Hematopoietic multipotent progenitor cell treated with erythropoietin and hydrocortisone succinate and interleukin-3 and kit ligand, for 17 days (in vitro differentiated cells): ENCODE data around the gene CASQ2.

ENCODE experiments used
- DNase-seq: peaks from one replicate; pipeline ENCODE4 v3.0.0-alpha.2; 2015; ENCODE audit warnings: low spot score

The CASQ2 gene

GRCh38 chr1:115665319-115666096 lies 103.0 kb downstream of the CASQ2 start:
- DNase-seq, result no peak

GRCh38 chr1:115661157-115661556 lies 107.4 kb downstream of the CASQ2 start:
- DNase-seq, result no peak

GRCh38 chr1:115660151-115660550 lies 108.4 kb downstream of the CASQ2 start:
- DNase-seq, result no peak

GRCh38 chr1:115658646-115659045 lies 109.9 kb downstream of the CASQ2 start:
- DNase-seq, result no peak

GRCh38 chr1:115656461-115657077 lies 111.9 kb downstream of the CASQ2 start:
- DNase-seq, result no peak

GRCh38 chr1:115655916-115656315 lies 112.6 kb downstream of the CASQ2 start:
- DNase-seq, result no peak

- DNase-seq, result peak; percentile 41
These were observed 113.2 kb downstream of the CASQ2 start for GRCh38 chr1:115655306-115655663.

GRCh38 chr1:115654663-115655305 lies 113.7 kb downstream of the CASQ2 start:
- no peak for DNase-seq

- no peak for DNase-seq
These were observed 114.4 kb downstream of the CASQ2 start for GRCh38 chr1:115654125-115654524.

GRCh38 chr1:115652236-115652788 lies 116.2 kb downstream of the CASQ2 start:
- DNase-seq, result no peak

GRCh38 chr1:115651391-115651790 lies 117.1 kb downstream of the CASQ2 start:
- DNase-seq, result no peak

- DNase-seq, result no peak
These were observed 117.6 kb downstream of the CASQ2 start for GRCh38 chr1:115650961-115651360.
